HFFc6 (cell line): ENCODE measurements around the gene HGF. TPM values are rescaled to one million over a fixed set of nuclear protein-coding genes. Genes with fewer than 3 reads are reported as not detected.

Experiments
- DNase-seq: peaks from one replicate; pipeline ENCODE4 v3.0.0-alpha.2; 2018
- H3K27ac Mint-ChIP-seq: 2 replicates; pipeline ENCODE4 v1.8.0; 2020; ENCODE audit warnings: mild to moderate bottlenecking, mixed read lengths
- H3K27me3 Mint-ChIP-seq: 2 replicates; pipeline ENCODE4 v1.8.0; 2021; ENCODE audit warnings: mild to moderate bottlenecking, moderate library complexity, mixed read lengths; ENCODE audit not compliant: insufficient read depth
- H3K36me3 Mint-ChIP-seq: 2 replicates; pipeline ENCODE4 v1.8.0; 2021; ENCODE audit warnings: low read depth, mixed read lengths
- H3K4me1 Mint-ChIP-seq: 2 replicates; pipeline ENCODE4 v1.8.0; 2020; ENCODE audit warnings: low read depth, mixed read lengths
- H3K4me3 Mint-ChIP-seq: 2 replicates; pipeline ENCODE4 v1.8.0; 2020; ENCODE audit warnings: mild to moderate bottlenecking, moderate library complexity, mixed read lengths
- H3K9me3 Mint-ChIP-seq: 2 replicates; pipeline ENCODE4 v1.8.0; 2020; ENCODE audit warnings: mild to moderate bottlenecking, mixed read lengths
- total RNA-seq, 6 experiments: library from RNA; stranded (reverse); fragmentation: NEBNext Ultra II Directional; extraction: Animal tissue kit (Norgen Biotek cat#: 25700); gene quantifications; 2 replicates in 1 of 6; 3 replicates in 5 of 6; pipeline ENCODE4 v1.2.3, GENCODE V29; 2021
- TF ChIP-seq, protein P1 (sequence below): fragments of 200-600 bp; sonication (generic); IDR thresholded peaks from 2 replicates; pipeline ENCODE4 v1.5.0; 2021; ENCODE audit warnings: antibody characterized with exemption, mild to moderate bottlenecking

HGF gene
- total RNA-seq, 6 experiments from 2014 or later = 0.78 to 5.6 (median 4.5) TPM

DNA sequence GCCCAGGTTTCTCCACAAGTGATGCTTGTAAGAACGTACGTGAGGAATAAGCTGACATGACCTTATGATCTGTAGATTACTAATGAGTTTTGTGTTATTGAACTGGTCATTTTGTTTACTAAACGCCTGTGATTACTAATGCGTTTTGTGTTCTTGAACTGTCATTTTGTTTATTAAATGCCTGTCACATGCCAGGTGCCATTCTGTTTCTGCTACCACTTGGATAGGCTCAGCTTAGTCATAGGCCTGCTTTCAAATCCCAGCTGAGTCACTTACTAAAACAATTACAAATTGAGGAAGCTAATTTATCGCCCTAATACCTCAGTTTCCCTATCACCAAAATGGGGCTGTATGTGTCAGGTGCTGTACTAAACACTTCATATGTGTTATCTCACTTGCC is 4.7 kb upstream of the HGF start:
- no peaks in the 10 kb centered on the region for H3K36me3 Mint-ChIP-seq
- H3K9me3 Mint-ChIP-seq = no peaks in the 10 kb centered on the region
- no peak for DNase-seq
- TF ChIP-seq, protein P1, sequence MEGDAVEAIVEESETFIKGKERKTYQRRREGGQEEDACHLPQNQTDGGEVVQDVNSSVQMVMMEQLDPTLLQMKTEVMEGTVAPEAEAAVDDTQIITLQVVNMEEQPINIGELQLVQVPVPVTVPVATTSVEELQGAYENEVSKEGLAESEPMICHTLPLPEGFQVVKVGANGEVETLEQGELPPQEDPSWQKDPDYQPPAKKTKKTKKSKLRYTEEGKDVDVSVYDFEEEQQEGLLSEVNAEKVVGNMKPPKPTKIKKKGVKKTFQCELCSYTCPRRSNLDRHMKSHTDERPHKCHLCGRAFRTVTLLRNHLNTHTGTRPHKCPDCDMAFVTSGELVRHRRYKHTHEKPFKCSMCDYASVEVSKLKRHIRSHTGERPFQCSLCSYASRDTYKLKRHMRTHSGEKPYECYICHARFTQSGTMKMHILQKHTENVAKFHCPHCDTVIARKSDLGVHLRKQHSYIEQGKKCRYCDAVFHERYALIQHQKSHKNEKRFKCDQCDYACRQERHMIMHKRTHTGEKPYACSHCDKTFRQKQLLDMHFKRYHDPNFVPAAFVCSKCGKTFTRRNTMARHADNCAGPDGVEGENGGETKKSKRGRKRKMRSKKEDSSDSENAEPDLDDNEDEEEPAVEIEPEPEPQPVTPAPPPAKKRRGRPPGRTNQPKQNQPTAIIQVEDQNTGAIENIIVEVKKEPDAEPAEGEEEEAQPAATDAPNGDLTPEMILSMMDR = no peak
- H3K4me1 Mint-ChIP-seq = peaks cover 20% of the 10 kb centered on the region
- no peaks in the 10 kb centered on the region for H3K27me3 Mint-ChIP-seq
- no peak overlapping the region for H3K4me3 Mint-ChIP-seq
- no peak overlapping the region for H3K27ac Mint-ChIP-seq

DNA sequence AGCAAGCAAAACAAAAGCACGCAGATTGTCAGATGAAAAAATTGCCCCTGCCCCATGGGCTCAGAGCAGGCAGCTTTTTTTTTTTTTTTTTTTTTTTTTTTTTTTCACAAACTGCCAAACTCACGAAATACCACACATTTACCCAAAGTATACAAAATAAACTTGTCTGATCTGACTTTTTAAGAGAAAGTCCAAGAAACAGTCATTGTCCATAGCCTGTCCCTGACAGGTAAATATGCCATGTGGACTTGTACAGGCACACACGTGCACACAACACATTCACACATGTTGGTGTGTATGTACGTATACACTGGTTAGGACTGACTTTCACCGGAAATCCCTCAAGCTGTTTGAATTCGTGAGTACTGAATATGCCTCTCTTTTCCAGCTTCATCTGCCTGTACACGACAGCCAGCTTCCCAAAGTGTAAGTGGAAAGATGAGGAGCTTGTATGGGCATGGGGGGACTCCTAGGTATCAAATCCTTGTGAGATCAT is 929 bp upstream of the HGF start:
- H3K4me3 Mint-ChIP-seq = no peak overlapping the region
- peaks cover 34% of the 10 kb centered on the region for H3K4me1 Mint-ChIP-seq
- TF ChIP-seq, protein P1 = no peak
- no peaks in the 10 kb centered on the region for H3K27me3 Mint-ChIP-seq
- H3K9me3 Mint-ChIP-seq = no peaks in the 10 kb centered on the region
- DNase-seq = no peak
- H3K27ac Mint-ChIP-seq = no peak overlapping the region
- H3K36me3 Mint-ChIP-seq = no peaks in the 10 kb centered on the region

DNA sequence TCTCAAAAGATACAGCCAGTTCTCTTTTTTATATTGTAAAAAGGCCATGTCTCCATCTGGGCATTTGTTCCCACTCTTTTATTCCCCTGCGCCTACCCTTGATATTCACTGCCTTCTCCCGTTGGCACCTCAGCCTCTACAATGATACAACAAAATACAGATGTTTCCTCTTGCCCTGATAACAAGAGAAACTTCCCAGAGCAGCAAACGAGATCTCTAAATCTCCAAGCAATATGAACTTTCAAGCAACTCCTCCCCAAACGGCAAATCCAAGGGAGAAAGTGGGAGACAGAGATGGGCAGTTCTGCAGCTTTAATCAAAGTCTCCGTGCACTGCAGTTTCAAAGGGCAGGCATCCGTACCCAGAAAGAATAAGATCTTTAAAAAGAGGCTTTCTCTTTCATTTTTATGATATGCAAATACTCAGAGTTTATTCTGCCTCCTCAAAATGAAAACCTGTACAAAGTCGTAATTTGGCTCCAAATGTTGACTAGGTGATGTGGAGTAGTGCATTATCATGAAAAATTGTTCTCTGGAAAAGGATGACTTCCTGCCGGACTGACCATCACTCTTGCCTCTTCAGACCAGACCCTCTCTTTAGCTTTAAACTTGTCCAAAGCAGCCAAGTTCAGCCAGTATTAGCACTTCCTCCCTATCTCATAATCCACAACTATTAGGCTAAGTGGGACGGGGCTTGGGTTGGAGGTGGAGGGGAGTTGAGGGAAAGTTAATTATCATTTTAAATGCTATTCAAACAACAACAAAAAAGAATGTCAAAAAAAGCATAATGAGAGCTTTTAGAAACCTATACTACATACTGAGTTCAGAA is 682 bp downstream of the HGF start:
- no peaks in the 10 kb centered on the region for H3K27me3 Mint-ChIP-seq
- no peaks in the 10 kb centered on the region for H3K36me3 Mint-ChIP-seq
- peak overlapping the region; percentile 28 for H3K27ac Mint-ChIP-seq
- peak overlapping the region; percentile 83 for H3K4me3 Mint-ChIP-seq
- no peak for DNase-seq
- peaks cover 41% of the 10 kb centered on the region for H3K4me1 Mint-ChIP-seq
- no peaks in the 10 kb centered on the region for H3K9me3 Mint-ChIP-seq
- TF ChIP-seq, protein P1 = no peak

DNA sequence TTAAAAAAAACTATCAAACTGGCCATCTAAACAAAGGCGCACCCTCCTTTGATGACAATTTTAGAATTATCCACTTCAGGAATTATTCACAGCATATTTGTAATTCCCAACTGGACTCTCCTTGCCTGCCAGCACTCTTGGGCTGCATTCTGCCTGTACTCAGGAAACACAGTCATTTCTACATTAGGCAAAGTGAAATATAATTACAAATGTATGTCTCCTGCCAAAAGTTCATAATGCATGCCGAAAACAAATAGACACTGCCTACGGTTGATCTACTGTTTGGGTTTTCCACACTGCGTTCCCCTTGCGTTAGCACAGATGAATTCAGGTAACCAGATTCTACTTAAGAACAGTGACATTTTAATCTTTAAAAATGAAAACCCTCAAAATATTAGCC is 1.9 kb downstream of the HGF start:
- Mint-ChIP-seq H3K9me3 (no peaks in the 10 kb centered on the region), H3K27ac (no peak overlapping the region), H3K36me3 (no peaks in the 10 kb centered on the region), H3K27me3 (no peaks in the 10 kb centered on the region), H3K4me3 (no peak overlapping the region; the same call in 1 of the 2 replicates), H3K4me1 (peaks cover 47% of the 10 kb centered on the region)
- no peak for DNase-seq
- TF ChIP-seq, protein P1 = no peak

DNA sequence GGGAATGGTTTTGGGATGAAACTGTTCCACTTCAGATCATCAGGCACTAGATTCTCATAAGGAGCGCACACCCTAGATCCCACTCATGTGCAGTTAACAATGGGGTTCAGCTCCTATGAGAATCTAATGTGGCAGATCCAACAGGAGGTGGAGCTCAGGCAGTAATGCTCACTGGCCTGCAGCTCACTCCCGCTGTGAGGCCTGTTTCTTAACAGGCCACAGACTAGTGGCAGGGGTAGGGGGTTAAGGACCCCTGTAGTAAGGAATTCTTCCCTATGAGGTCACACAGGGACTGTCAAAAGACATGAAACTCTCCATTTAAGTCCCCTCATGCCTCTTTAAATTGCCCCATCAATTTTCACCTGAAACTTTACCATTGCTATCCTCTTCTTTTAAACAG is 8.0 kb downstream of the HGF start:
- no peak for DNase-seq

More for the DNA sequence above, 8.0 kb downstream of the HGF start:
- TF ChIP-seq, protein P1 = no peak
- Mint-ChIP-seq H3K9me3 (no peaks in the 10 kb centered on the region), H3K27me3 (no peaks in the 10 kb centered on the region), H3K4me3 (no peak overlapping the region), H3K4me1 (peaks cover 17% of the 10 kb centered on the region), H3K36me3 (no peaks in the 10 kb centered on the region), H3K27ac (no peak overlapping the region)
